ENCODE results near the gene FAM13C. TPM values are rescaled to one million over a fixed set of nuclear protein-coding genes. Genes with fewer than 3 reads are reported as not detected.

The FAM13C gene
- polyA plus RNA-seq, 4 donors: 1.1 to 3.3 (median 3.0) TPM; not detected in 1

DNA sequence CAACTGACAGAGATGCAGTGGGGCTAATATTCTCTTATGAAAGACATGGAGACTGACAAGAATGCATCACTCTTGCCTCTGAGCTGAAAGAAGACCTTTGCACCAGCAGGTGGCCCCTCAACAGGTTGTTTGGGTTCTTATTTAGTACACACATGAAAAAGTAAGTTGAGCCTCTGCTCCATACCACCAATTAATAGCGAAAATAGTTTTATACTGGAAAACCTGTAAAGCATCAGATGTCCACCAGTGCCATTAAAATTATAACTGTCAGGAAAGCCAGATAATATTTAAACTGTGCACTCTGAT lies 26.3 kb upstream of the FAM13C start:
- peaks cover 0 to under 1% (median 0%) of the 10 kb centered on the region in 3 donors for H3K4me1 ChIP-seq (ENCODE audit: control insufficient read depth in 3 of 3, insufficient read depth in 2 of 3, low read depth in 1 of 3, low read length in 2 of 3)
- H3K4me3 ChIP-seq (ENCODE audit: low read depth in 1 of 3, low read length in 3 of 3): no peak overlapping the region
- no peaks in the 10 kb centered on the region for H3K27me3 ChIP-seq (ENCODE audit: control insufficient read depth in 3 of 3, insufficient read depth in 3 of 3, low read length in 3 of 3)
- no peaks in the 10 kb centered on the region for H3K36me3 ChIP-seq (ENCODE audit: control insufficient read depth in 3 of 3, insufficient read depth in 2 of 3, low read depth in 1 of 3, low read length in 3 of 3)
- no peak for FAIRE-seq
- H3K27ac ChIP-seq (ENCODE audit: low read depth in 1 of 3, low read length in 2 of 3): no peak overlapping the region
- WGBS, 3 donors: 92 to 97% (median 94%) methylated on average over 1 of the region's 1 CpG
- no peaks in the 10 kb centered on the region for H3K9me3 ChIP-seq (ENCODE audit: control insufficient read depth in 2 of 2, insufficient read depth in 1 of 2, low read depth in 1 of 2, low read length in 1 of 2)
- no peak for DNase-seq

DNA sequence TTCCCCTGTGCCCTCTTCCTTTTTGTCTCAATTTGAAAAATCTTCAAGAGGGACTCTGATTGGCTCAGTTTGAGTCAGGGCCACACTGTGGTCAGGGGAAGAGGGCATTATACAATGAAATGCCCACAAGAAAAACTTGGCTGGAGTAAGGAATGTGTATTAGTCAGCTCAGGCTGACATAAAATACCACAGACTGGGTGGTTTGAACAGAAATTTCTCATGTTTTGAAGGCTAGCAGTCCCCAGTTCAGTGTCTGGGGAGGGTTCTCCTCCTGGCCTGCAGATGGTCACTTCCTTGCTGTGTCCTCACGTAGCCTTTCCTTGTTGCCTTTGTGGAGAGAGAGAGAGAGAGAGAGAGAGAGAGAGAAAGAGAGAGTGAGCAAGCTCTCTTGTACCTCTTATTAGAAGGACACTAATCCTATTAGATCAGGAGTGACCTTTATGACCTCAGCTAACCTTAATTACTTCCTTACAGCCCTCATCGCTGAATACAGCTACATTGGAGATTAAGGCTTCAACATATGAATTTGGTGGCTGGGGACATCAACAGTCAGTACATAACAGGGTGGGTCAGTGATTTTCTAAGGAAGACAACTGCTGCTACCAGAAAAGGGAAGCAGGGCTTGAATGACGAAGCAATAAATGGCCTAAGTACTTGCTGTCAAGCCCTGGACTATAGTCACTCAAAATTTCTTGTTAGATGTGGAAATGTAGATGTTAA lies 25.8 kb upstream of the FAM13C start:
- no peaks in the 10 kb centered on the region for H3K9me3 ChIP-seq (ENCODE audit: control insufficient read depth in 2 of 2, insufficient read depth in 1 of 2, low read depth in 1 of 2, low read length in 1 of 2)
- H3K27me3 ChIP-seq (ENCODE audit: control insufficient read depth in 3 of 3, insufficient read depth in 3 of 3, low read length in 3 of 3): no peaks in the 10 kb centered on the region
- no peak for FAIRE-seq
- no peak overlapping the region for H3K27ac ChIP-seq (ENCODE audit: low read depth in 1 of 3, low read length in 2 of 3)
- WGBS, 3 donors: 52 to 64% (median 61%) methylated on average over 3 of the region's 3 CpGs
- H3K4me3 ChIP-seq (ENCODE audit: low read depth in 1 of 3, low read length in 3 of 3): no peak overlapping the region
- DNase-seq: no peak
- H3K36me3 ChIP-seq (ENCODE audit: control insufficient read depth in 3 of 3, insufficient read depth in 2 of 3, low read depth in 1 of 3, low read length in 3 of 3): no peaks in the 10 kb centered on the region
- H3K4me1 ChIP-seq (ENCODE audit: control insufficient read depth in 3 of 3, insufficient read depth in 2 of 3, low read depth in 1 of 3, low read length in 2 of 3): peaks cover 0 to 2% (median 0%) of the 10 kb centered on the region in 3 donors

DNA sequence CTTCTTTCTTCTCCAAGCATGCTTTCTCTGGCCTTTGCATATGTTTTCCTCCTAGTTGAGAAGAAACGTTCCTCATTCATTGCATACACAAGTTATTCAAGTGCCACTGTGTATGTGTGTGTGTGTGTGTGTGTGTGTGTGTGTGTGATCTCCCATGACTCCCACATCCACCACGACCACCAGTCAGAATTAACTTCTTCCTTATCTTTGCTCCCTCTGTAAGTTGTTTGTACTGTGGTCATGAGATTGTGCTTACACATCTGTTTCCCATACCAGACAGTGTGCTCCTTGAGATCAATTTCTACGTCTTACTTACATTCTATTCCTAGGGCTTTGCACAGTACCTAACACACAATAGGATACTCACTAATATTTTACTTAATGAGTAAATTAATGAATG lies 22.4 kb upstream of the FAM13C start:
- Histone ChIP-seq H3K4me1 (ENCODE audit: control insufficient read depth in 3 of 3, insufficient read depth in 2 of 3, low read depth in 1 of 3, low read length in 2 of 3) (peaks cover 0 to 2% (median 0%) of the 10 kb centered on the region in 3 donors), H3K27ac (ENCODE audit: low read depth in 1 of 3, low read length in 2 of 3) (no peak overlapping the region), H3K9me3 (ENCODE audit: control insufficient read depth in 2 of 2, insufficient read depth in 1 of 2, low read depth in 1 of 2, low read length in 1 of 2) (no peaks in the 10 kb centered on the region), H3K36me3 (ENCODE audit: control insufficient read depth in 3 of 3, insufficient read depth in 2 of 3, low read depth in 1 of 3, low read length in 3 of 3) (no peaks in the 10 kb centered on the region), H3K4me3 (ENCODE audit: low read depth in 1 of 3, low read length in 3 of 3) (no peak overlapping the region), H3K27me3 (ENCODE audit: control insufficient read depth in 3 of 3, insufficient read depth in 3 of 3, low read length in 3 of 3) (no peaks in the 10 kb centered on the region)
- no peak for DNase-seq
- no peak for FAIRE-seq
- 50 to 57% (median 51%) methylated on average over 3 of the region's 3 CpGs for WGBS, 3 donors

DNA sequence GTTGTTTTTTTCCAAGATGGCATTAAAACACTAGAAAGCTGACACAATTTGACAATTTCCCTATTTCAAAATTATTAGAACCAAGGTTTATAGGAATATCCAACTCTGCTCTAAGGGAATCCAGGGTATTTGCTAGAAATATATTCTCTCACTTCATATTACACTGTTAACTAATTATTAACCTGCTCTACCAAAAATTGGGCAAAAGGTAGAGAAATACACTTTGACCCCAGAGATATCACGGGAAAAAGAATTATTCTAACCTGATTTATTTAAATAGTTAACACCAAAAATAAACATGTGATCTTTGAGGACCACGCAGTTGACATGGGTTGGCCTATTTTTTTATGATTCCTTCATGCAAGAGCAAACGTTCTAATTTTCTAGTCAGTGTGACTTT lies 21.6 kb upstream of the FAM13C start:
- 18 to 60% (median 38%) methylated on average over 3 of the region's 3 CpGs for WGBS, 3 donors
- Histone ChIP-seq H3K4me1 (ENCODE audit: control insufficient read depth in 3 of 3, insufficient read depth in 2 of 3, low read depth in 1 of 3, low read length in 2 of 3) (peaks cover 0 to 2% (median 0%) of the 10 kb centered on the region in 3 donors), H3K27ac (ENCODE audit: low read depth in 1 of 3, low read length in 2 of 3) (no peak overlapping the region), H3K36me3 (ENCODE audit: control insufficient read depth in 3 of 3, insufficient read depth in 2 of 3, low read depth in 1 of 3, low read length in 3 of 3) (no peaks in the 10 kb centered on the region), H3K4me3 (ENCODE audit: low read depth in 1 of 3, low read length in 3 of 3) (no peak overlapping the region), H3K9me3 (ENCODE audit: control insufficient read depth in 2 of 2, insufficient read depth in 1 of 2, low read depth in 1 of 2, low read length in 1 of 2) (no peaks in the 10 kb centered on the region), H3K27me3 (ENCODE audit: control insufficient read depth in 3 of 3, insufficient read depth in 3 of 3, low read length in 3 of 3) (no peaks in the 10 kb centered on the region)
- FAIRE-seq (no peak), DNase-seq (no peak)

DNA sequence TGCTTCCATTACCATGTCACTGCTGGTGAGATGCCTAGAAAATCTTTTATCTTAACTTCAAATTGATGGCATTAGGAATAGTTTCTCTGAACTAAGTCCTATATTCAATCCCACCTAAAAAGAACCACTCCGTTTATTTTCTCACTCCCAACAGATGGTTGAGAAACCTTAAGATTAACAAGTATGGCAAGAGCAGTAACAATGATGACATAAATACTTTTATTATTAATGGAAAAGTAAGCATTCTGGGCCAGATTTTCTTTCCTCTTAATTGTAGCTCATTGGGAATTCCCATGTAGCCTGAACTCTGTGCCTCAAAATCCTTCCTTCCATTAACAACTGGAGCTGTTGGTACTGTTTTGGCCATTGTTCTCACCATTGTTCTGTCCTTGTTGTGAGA lies 21.1 kb upstream of the FAM13C start:
- no peaks in the 10 kb centered on the region for H3K27me3 ChIP-seq (ENCODE audit: control insufficient read depth in 3 of 3, insufficient read depth in 3 of 3, low read length in 3 of 3)
- WGBS, 3 donors: 62 to 85% (median 84%) methylated on average over 1 of the region's 1 CpG
- H3K36me3 ChIP-seq (ENCODE audit: control insufficient read depth in 3 of 3, insufficient read depth in 2 of 3, low read depth in 1 of 3, low read length in 3 of 3): no peaks in the 10 kb centered on the region
- H3K27ac ChIP-seq (ENCODE audit: low read depth in 1 of 3, low read length in 2 of 3): peak overlapping the region in 1 of 3 donors; percentile 74
- FAIRE-seq (no peak), DNase-seq (no peak)
- H3K4me1 ChIP-seq (ENCODE audit: control insufficient read depth in 3 of 3, insufficient read depth in 2 of 3, low read depth in 1 of 3, low read length in 2 of 3): peaks cover 0 to 2% (median 0%) of the 10 kb centered on the region in 3 donors
- no peaks in the 10 kb centered on the region for H3K9me3 ChIP-seq (ENCODE audit: control insufficient read depth in 2 of 2, insufficient read depth in 1 of 2, low read depth in 1 of 2, low read length in 1 of 2)
- H3K4me3 ChIP-seq (ENCODE audit: low read depth in 1 of 3, low read length in 3 of 3): no peak overlapping the region

DNA sequence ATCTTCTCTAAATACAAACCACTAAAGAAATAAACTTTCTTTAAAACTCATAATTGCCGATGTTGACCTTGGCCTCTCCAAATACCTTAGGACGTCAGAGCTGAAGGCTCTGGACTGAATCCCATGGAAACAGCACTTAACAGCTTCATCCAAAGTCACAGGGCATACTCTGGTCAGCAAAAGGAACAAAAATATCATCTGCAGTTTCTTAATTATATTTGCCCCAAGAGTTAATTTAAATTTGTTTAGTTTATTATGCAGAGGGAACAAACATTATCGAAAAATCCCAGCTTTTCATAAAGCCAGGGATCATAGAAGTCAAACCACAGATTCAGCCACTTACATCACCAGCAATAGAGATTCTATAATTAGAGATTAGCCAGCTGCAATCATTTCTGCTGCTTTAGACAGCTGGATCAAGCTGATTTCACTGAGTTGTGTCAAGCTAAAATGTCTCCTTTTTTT lies 20.5 kb upstream of the FAM13C start:
- Histone ChIP-seq H3K9me3 (ENCODE audit: control insufficient read depth in 2 of 2, insufficient read depth in 1 of 2, low read depth in 1 of 2, low read length in 1 of 2) (no peaks in the 10 kb centered on the region), H3K27ac (ENCODE audit: low read depth in 1 of 3, low read length in 2 of 3) (no peak overlapping the region), H3K27me3 (ENCODE audit: control insufficient read depth in 3 of 3, insufficient read depth in 3 of 3, low read length in 3 of 3) (no peaks in the 10 kb centered on the region), H3K36me3 (ENCODE audit: control insufficient read depth in 3 of 3, insufficient read depth in 2 of 3, low read depth in 1 of 3, low read length in 3 of 3) (no peaks in the 10 kb centered on the region), H3K4me3 (ENCODE audit: low read depth in 1 of 3, low read length in 3 of 3) (no peak overlapping the region), H3K4me1 (ENCODE audit: control insufficient read depth in 3 of 3, insufficient read depth in 2 of 3, low read depth in 1 of 3, low read length in 2 of 3) (peaks cover 0 to 2% (median 0%) of the 10 kb centered on the region in 3 donors)
- FAIRE-seq: no peak
- DNase-seq: peak; percentile 3 to 8
- WGBS, 3 donors: 49 to 65% (median 59%) methylated on average over 3 of the region's 3 CpGs

DNA sequence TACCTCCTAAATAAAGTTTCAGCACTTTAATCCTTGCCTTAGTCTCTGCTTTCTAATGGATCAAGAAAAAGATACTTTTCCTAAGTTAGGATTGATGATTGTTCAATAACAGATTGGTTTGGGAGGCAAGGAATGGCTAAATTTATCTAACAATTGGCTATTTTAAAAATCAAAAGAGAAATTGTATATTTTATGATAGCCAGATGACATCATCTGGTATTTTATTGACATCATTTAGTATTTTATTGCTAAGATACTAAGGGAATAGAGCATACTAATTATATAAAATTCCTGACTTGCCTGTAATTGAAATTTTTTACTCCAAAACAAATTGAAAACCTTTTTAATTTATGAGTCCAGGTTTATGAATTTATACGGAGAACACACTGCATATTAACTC lies 19.3 kb upstream of the FAM13C start:
- Histone ChIP-seq H3K27me3 (ENCODE audit: control insufficient read depth in 3 of 3, insufficient read depth in 3 of 3, low read length in 3 of 3) (no peaks in the 10 kb centered on the region), H3K4me3 (ENCODE audit: low read depth in 1 of 3, low read length in 3 of 3) (no peak overlapping the region), H3K4me1 (ENCODE audit: control insufficient read depth in 3 of 3, insufficient read depth in 2 of 3, low read depth in 1 of 3, low read length in 2 of 3) (peaks cover 0 to 2% (median 0%) of the 10 kb centered on the region in 3 donors), H3K27ac (ENCODE audit: low read depth in 1 of 3, low read length in 2 of 3) (no peak overlapping the region), H3K36me3 (ENCODE audit: control insufficient read depth in 3 of 3, insufficient read depth in 2 of 3, low read depth in 1 of 3, low read length in 3 of 3) (no peaks in the 10 kb centered on the region), H3K9me3 (ENCODE audit: control insufficient read depth in 2 of 2, insufficient read depth in 1 of 2, low read depth in 1 of 2, low read length in 1 of 2) (no peaks in the 10 kb centered on the region)
- 15 to 44% (median 27%) methylated on average over 1 of the region's 1 CpG for WGBS, 3 donors
- FAIRE-seq (peak; percentile 19), DNase-seq (no peak)

DNA sequence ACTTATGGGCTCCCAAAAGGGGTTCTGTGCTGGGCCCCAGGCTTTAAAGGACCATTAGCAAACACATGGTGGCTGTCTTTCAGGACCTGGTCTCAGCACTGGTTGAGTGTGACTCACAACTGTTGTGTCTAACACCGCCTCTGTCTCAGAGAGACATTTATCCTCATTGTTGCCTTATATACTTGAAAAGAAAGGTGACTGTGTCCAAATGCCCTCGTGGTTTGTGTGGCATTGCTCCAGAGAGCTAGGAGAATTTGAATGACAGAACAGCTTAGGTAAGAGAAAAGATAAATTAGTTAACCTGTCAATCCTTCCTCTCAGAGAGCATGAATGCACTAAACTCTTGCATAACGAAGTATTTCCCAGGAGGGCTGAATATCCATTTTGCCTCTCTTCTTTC lies 14.5 kb upstream of the FAM13C start:
- Histone ChIP-seq H3K27ac (ENCODE audit: low read depth in 1 of 3, low read length in 2 of 3) (no peak overlapping the region), H3K36me3 (ENCODE audit: control insufficient read depth in 3 of 3, insufficient read depth in 2 of 3, low read depth in 1 of 3, low read length in 3 of 3) (no peaks in the 10 kb centered on the region), H3K9me3 (ENCODE audit: control insufficient read depth in 2 of 2, insufficient read depth in 1 of 2, low read depth in 1 of 2, low read length in 1 of 2) (no peaks in the 10 kb centered on the region), H3K27me3 (ENCODE audit: control insufficient read depth in 3 of 3, insufficient read depth in 3 of 3, low read length in 3 of 3) (no peaks in the 10 kb centered on the region), H3K4me1 (ENCODE audit: control insufficient read depth in 3 of 3, insufficient read depth in 2 of 3, low read depth in 1 of 3, low read length in 2 of 3) (no peaks in the 10 kb centered on the region), H3K4me3 (ENCODE audit: low read depth in 1 of 3, low read length in 3 of 3) (no peak overlapping the region)
- WGBS, 3 donors: 59 to 73% (median 66%) methylated on average over 3 of the region's 3 CpGs
- DNase-seq (no peak), FAIRE-seq (no peak)

DNA sequence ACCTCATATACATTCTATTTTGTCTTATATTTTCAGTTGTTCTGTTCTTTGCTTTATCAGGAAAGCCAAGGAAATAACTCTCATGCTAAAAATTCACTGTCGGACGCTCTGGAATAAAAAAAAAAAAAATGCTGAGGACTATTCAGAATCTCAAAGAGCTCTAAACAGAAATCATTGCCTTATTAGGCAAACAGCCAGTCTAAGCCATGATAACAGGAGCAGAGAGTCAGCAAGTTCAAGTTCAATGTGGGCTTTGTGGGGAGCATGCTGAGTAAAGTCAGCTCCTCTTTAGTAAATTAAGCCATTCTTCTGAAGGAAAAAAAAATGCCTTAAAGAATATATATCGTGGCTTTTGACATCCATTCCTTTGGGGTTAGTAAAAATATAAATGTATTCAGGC lies 13.6 kb upstream of the FAM13C start:
- no peak overlapping the region for H3K4me3 ChIP-seq (ENCODE audit: low read depth in 1 of 3, low read length in 3 of 3)
- no peaks in the 10 kb centered on the region for H3K9me3 ChIP-seq (ENCODE audit: control insufficient read depth in 2 of 2, insufficient read depth in 1 of 2, low read depth in 1 of 2, low read length in 1 of 2)
- DNase-seq: no peak
- FAIRE-seq: no peak
- WGBS, 3 donors: 68 to 73% (median 71%) methylated on average over 3 of the region's 3 CpGs
- H3K27me3 ChIP-seq (ENCODE audit: control insufficient read depth in 3 of 3, insufficient read depth in 3 of 3, low read length in 3 of 3): no peaks in the 10 kb centered on the region
- H3K27ac ChIP-seq (ENCODE audit: low read depth in 1 of 3, low read length in 2 of 3): no peak overlapping the region
- H3K36me3 ChIP-seq (ENCODE audit: control insufficient read depth in 3 of 3, insufficient read depth in 2 of 3, low read depth in 1 of 3, low read length in 3 of 3): no peaks in the 10 kb centered on the region
- no peaks in the 10 kb centered on the region for H3K4me1 ChIP-seq (ENCODE audit: control insufficient read depth in 3 of 3, insufficient read depth in 2 of 3, low read depth in 1 of 3, low read length in 2 of 3)

All from small intestine (tissue), 7 donors.